SU-DHL-6 (cell line): Measurements from ENCODE around the gene ID1.

Experiments
- H2AFZ ChIP-seq: fragments of 200-600 bp; sonication (generic); 2 replicates; pipeline ENCODE4 v1.6.1; 2014; ENCODE audit warnings: low read depth, mild to moderate bottlenecking, moderate library complexity, mixed read lengths, antibody characterized with exemption, low read length; ENCODE audit not compliant: severe bottlenecking
- H3F3A ChIP-seq: fragments of 200-600 bp; shearing (Covaris generic); 2 replicates; pipeline ENCODE4 v1.6.0; 2016; ENCODE audit warnings: antibody characterized with exemption, mild to moderate bottlenecking; ENCODE audit not compliant: insufficient read depth
- H3K27ac ChIP-seq: fragments of 200-600 bp; sonication (generic); 2 replicates; pipeline ENCODE4 v1.5.1; 2016; ENCODE audit warnings: low read depth, mild to moderate bottlenecking, low read length, moderate library complexity, mixed read lengths
- H3K27me3 ChIP-seq: fragments of 200-600 bp; sonication (generic), shearing (Covaris generic); 2 replicates; pipeline ENCODE4 v1.6.0; 2014; ENCODE audit warnings: mild to moderate bottlenecking, low read length
- H3K36me3 ChIP-seq: fragments of 200-600 bp; sonication (generic); 2 replicates; pipeline ENCODE4 v1.6.1; 2014; ENCODE audit warnings: mild to moderate bottlenecking, low read length, mixed read lengths
- H3K4me2 ChIP-seq: fragments of 300-600, 200-600 bp; shearing (Covaris generic), sonication (generic); 2 replicates; pipeline ENCODE4 v1.6.0; 2014; ENCODE audit warnings: low read length, low read depth, mild to moderate bottlenecking; ENCODE audit not compliant: poor library complexity, severe bottlenecking
- H3K4me3 ChIP-seq: fragments of 200-600 bp; sonication (generic); 2 replicates; pipeline ENCODE4 v1.5.1; 2014; ENCODE audit warnings: antibody characterized with exemption, low read length, mild to moderate bottlenecking, mixed read lengths; ENCODE audit not compliant: insufficient read depth, poor library complexity, severe bottlenecking
- H3K79me2 ChIP-seq: fragments of 200-600 bp; sonication (generic); 2 replicates; pipeline ENCODE4 v1.6.1; 2014; ENCODE audit warnings: mild to moderate bottlenecking, low read length, moderate library complexity; ENCODE audit not compliant: insufficient read depth
- H3K9ac ChIP-seq: fragments of 200-600 bp; sonication (generic); 2 replicates; pipeline ENCODE4 v1.7.0; 2014; ENCODE audit warnings: mild to moderate bottlenecking, low read length
- H3K9me2 ChIP-seq: fragments of 200-600 bp; sonication (generic); replicated peaks from 2 replicates; pipeline ENCODE4 v1.6.1; 2014; ENCODE audit warnings: low read length; ENCODE audit not compliant: insufficient read depth
- H3K9me3 ChIP-seq: fragments of 200-600 bp; sonication (generic); 2 replicates; pipeline ENCODE4 v1.6.1; 2014; ENCODE audit warnings: low read length, mixed read lengths; ENCODE audit not compliant: insufficient read depth
- H4K20me1 ChIP-seq: fragments of 200-600 bp; sonication (generic); 2 replicates; pipeline ENCODE4 v1.6.1; 2014; ENCODE audit warnings: low read depth, mild to moderate bottlenecking, antibody characterized with exemption, low read length, moderate library complexity, mixed read lengths
- EZH2phosphoT487 ChIP-seq: fragments of 200-600 bp; sonication (generic), shearing (Covaris generic); conservative IDR thresholded peaks from 2 replicates; pipeline ENCODE4 v1.6.1; 2018; ENCODE audit warnings: mild to moderate bottlenecking, antibody characterized with exemption, low read length, moderate library complexity, mixed read lengths
- TF ChIP-seq, protein P1 (sequence below): fragments of 200-600 bp; sonication (generic); IDR thresholded peaks from one replicate; pipeline ENCODE4 v1.5.1; 2017; ENCODE audit warnings: antibody characterized with exemption, mild to moderate bottlenecking, low read length, moderate library complexity; ENCODE audit not compliant: insufficient read depth, poor library complexity, severe bottlenecking

Gene ID1

GRCh38 chr20:31565699-31566318 is 39.3 kb upstream of the ID1 start:
- no peaks in the 10 kb centered on the region for H3K79me2 ChIP-seq
- H3K9ac ChIP-seq = peak overlapping the region; percentile 46
- H3K9me3 ChIP-seq = no peaks in the 10 kb centered on the region
- no peaks in the 10 kb centered on the region for H4K20me1 ChIP-seq
- H3K4me2 ChIP-seq = peak overlapping the region; percentile 53
- no peaks in the 10 kb centered on the region for H3K36me3 ChIP-seq
- no peaks in the 10 kb centered on the region for H3K9me2 ChIP-seq
- no peak overlapping the region for H2AFZ ChIP-seq
- no peak for TF ChIP-seq EZH2phosphoT487
- TF ChIP-seq, protein P1, sequence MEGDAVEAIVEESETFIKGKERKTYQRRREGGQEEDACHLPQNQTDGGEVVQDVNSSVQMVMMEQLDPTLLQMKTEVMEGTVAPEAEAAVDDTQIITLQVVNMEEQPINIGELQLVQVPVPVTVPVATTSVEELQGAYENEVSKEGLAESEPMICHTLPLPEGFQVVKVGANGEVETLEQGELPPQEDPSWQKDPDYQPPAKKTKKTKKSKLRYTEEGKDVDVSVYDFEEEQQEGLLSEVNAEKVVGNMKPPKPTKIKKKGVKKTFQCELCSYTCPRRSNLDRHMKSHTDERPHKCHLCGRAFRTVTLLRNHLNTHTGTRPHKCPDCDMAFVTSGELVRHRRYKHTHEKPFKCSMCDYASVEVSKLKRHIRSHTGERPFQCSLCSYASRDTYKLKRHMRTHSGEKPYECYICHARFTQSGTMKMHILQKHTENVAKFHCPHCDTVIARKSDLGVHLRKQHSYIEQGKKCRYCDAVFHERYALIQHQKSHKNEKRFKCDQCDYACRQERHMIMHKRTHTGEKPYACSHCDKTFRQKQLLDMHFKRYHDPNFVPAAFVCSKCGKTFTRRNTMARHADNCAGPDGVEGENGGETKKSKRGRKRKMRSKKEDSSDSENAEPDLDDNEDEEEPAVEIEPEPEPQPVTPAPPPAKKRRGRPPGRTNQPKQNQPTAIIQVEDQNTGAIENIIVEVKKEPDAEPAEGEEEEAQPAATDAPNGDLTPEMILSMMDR = no peak
- H3F3A ChIP-seq = peaks cover 31% of the 10 kb centered on the region
- H3K27me3 ChIP-seq = no peaks in the 10 kb centered on the region
- H3K27ac ChIP-seq = peak overlapping the region; percentile 95
- H3K4me3 ChIP-seq = no peak overlapping the region

GRCh38 chr20:31566319-31566657 is 38.8 kb upstream of the ID1 start:
- no peaks in the 10 kb centered on the region for H3K9me2 ChIP-seq
- peak overlapping the region; percentile 46 for H3K9ac ChIP-seq
- H3K27ac ChIP-seq = peak overlapping the region; percentile 95
- no peak overlapping the region for H2AFZ ChIP-seq
- no peaks in the 10 kb centered on the region for H3K79me2 ChIP-seq
- H3K27me3 ChIP-seq = no peaks in the 10 kb centered on the region
- H3F3A ChIP-seq = peaks cover 29% of the 10 kb centered on the region
- no peak overlapping the region for H3K4me3 ChIP-seq
- H3K36me3 ChIP-seq = no peaks in the 10 kb centered on the region
- H3K4me2 ChIP-seq = peak overlapping the region; percentile 53
- no peak for TF ChIP-seq EZH2phosphoT487
- no peaks in the 10 kb centered on the region for H3K9me3 ChIP-seq
- no peaks in the 10 kb centered on the region for H4K20me1 ChIP-seq

- Histone ChIP-seq H3K79me2 (no peaks in the 10 kb centered on the region), H3K4me3 (peak overlapping the region; percentile 15), H3K9me3 (no peaks in the 10 kb centered on the region), H3K27ac (peak overlapping the region; percentile 95), H3K4me2 (peak overlapping the region; percentile 69), H3K27me3 (no peaks in the 10 kb centered on the region), H3K36me3 (no peaks in the 10 kb centered on the region), H3F3A (peaks cover 31% of the 10 kb centered on the region), H3K9ac (peak overlapping the region; percentile 46; the same call in 1 of the 2 replicates), H2AFZ (no peak overlapping the region), H4K20me1 (no peaks in the 10 kb centered on the region), H3K9me2 (no peaks in the 10 kb centered on the region)
- TF ChIP-seq, protein P1 = peak; percentile 27
- TF ChIP-seq EZH2phosphoT487 = no peak
These were observed 38.3 kb upstream of the ID1 start for GRCh38 chr20:31566658-31567379.

DNA sequence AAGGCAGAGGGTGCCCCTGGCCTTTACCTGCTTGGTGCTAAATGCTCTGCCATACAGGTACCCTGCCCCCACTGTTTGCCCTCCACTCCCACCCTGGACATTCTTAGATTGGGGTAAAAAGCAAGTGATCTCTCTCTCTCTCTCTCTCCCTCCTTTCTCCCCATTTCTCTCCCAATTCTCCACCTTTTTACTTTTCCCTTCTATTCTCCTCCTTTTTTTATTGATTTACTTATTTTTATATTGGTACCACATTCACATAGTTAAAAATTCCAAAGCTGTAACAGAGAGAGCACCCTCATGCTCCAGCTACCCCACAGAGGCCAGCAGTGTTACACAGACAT is 37.7 kb upstream of the ID1 start:
- no peaks in the 10 kb centered on the region for H3K27me3 ChIP-seq
- H3K36me3 ChIP-seq = no peaks in the 10 kb centered on the region
- H2AFZ ChIP-seq = no peak overlapping the region
- no peaks in the 10 kb centered on the region for H3K9me3 ChIP-seq
- peak overlapping the region; percentile 95 for H3K27ac ChIP-seq
- peak overlapping the region; percentile 69 for H3K4me2 ChIP-seq
- no peaks in the 10 kb centered on the region for H3K9me2 ChIP-seq
- peaks cover 35% of the 10 kb centered on the region for H3F3A ChIP-seq
- peak overlapping the region; percentile 39; the same call in 1 of the 2 replicates for H3K9ac ChIP-seq
- no peaks in the 10 kb centered on the region for H4K20me1 ChIP-seq
- peak overlapping the region; percentile 15 for H3K4me3 ChIP-seq
- TF ChIP-seq, protein P1 = no peak
- TF ChIP-seq EZH2phosphoT487 = no peak
- H3K79me2 ChIP-seq = no peaks in the 10 kb centered on the region
